HG03342 (cell line): Measurements from ENCODE around the gene SYT8.

Experiments used
- ATAC-seq: cut with Tn5 transposase; IDR thresholded peaks from one replicate; pipeline ENCODE4 v1.9.1; 2021; ENCODE audit warnings: mild to moderate bottlenecking, moderate library complexity; ENCODE audit not compliant: unreplicated experiment

Gene SYT8

GRCh38 chr11:1857064-1857463, 22.3 kb downstream of the SYT8 start:
- no peak for ATAC-seq

- ATAC-seq = no peak
Observed at GRCh38 chr11:1858154-1858553, 23.4 kb downstream of the SYT8 start.

- no peak for ATAC-seq
Observed at GRCh38 chr11:1858576-1858975, 23.8 kb downstream of the SYT8 start.

- no peak for ATAC-seq
Observed at GRCh38 chr11:1859004-1859403, 24.2 kb downstream of the SYT8 start.

- no peak for ATAC-seq
Observed at GRCh38 chr11:1860108-1860507, 25.3 kb downstream of the SYT8 start.

- ATAC-seq = no peak
Observed at GRCh38 chr11:1861435-1862411, 26.9 kb downstream of the SYT8 start.

- no peak for ATAC-seq
Observed at GRCh38 chr11:1862588-1863351, 28.0 kb downstream of the SYT8 start.

GRCh38 chr11:1863352-1864216, 28.8 kb downstream of the SYT8 start:
- ATAC-seq = no peak

- ATAC-seq = no peak
Observed at GRCh38 chr11:1864231-1864630, 29.4 kb downstream of the SYT8 start.

GRCh38 chr11:1864831-1865665, 30.3 kb downstream of the SYT8 start:
- no peak for ATAC-seq

GRCh38 chr11:1866226-1866625, 31.4 kb downstream of the SYT8 start:
- no peak for ATAC-seq

GRCh38 chr11:1866776-1867175, 32.0 kb downstream of the SYT8 start:
- no peak for ATAC-seq

- ATAC-seq = no peak
Observed at GRCh38 chr11:1867381-1867780, 32.6 kb downstream of the SYT8 start.

GRCh38 chr11:1868056-1868635, 33.4 kb downstream of the SYT8 start:
- no peak for ATAC-seq

- no peak for ATAC-seq
Observed at GRCh38 chr11:1868636-1869291, 34.0 kb downstream of the SYT8 start.

GRCh38 chr11:1869427-1870325, 34.9 kb downstream of the SYT8 start:
- no peak for ATAC-seq

- ATAC-seq = no peak
Observed at GRCh38 chr11:1870326-1870696, 35.5 kb downstream of the SYT8 start.
